ENCODE results near the gene NFATC1.

NFATC1 gene

DNA sequence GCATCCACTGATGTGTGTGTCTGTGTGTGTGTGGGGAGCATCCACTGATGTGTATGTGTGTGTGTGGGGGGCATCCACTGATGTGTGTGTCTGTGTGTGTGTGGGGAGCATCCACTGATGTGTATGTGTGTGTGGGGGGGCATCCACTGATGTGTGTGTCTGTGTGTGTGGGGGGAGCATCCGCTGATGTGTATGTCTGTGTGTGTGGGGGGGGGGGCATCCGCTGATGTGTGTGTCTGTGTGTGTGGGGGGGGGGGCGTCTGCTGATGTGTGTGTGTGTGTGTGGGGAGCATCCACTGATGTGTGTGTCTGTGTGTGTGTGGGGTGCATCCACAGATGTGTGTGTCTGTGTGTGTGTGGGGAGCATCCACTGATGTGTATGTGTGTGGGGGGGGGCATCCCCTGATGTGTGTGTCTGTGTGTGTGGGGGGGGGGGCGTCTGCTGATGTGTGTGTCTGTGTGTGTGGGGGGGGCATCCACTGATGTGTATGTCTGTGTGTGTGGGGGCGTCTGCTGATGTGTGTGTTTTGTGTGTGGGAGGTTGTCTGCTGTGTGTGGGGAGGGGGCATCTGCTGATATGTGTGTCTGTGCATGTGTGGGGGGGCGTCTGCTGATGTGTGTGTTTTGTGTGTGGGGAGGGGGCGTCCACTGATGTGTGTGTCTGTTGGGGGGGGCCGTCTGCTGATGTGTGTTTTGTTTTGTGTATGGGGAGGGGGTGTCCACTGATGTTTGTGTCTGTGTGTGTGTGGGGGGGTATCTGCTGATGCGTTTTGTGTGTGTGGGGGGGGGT, 125.9 kb downstream of the NFATC1 start:
- Mint-ChIP-seq H3K36me3 (ENCODE audit: low read depth) (peaks cover 14% of the 10 kb centered on the region), H3K9me3 (no peaks in the 10 kb centered on the region), H3K27me3 (no peaks in the 10 kb centered on the region), H3K4me1 (ENCODE audit: low read depth) (peaks cover 91% of the 10 kb centered on the region), H3K27ac (peak overlapping the region; percentile 99), H3K4me3 (peak overlapping the region; percentile 83)

DNA sequence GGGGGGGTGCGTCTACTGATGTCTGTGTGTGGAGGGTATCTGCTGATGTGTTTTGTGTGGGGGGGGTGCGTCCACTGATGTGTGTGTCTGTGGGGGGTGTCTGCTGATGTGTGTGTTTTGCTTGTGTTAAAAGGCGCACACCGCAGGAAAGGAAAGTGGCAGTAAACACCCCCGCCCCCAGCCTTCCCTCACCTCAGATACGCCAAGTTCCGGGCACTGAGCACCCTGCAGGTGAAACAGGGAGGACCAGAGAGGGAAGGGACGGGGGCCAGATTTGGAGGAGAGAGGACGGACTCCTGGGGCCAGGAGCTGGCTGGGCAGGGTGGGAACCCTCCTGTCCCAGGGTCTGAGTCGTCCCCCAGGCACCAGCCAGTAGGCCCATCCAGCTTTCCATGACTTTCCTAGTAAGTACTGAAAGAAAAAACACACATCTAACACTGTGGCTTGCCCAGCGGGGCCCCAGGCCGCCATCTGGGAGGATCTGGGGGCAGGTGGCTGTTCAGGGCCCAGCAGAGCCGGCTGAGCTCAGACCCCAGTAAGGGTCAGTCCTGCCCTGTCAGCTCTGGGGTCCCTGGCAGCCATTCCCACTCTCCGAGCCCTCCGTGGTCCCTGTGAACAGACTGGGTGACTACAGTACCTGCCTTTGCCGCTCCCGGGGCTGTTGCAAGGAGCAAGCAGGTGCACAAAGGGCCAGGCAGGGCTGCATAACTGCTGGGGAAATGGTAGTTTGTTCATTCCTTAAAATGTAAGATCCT, 126.9 kb downstream of the NFATC1 start:
- Mint-ChIP-seq H3K27me3 (no peaks in the 10 kb centered on the region), H3K9me3 (no peaks in the 10 kb centered on the region), H3K27ac (peak overlapping the region; percentile 99), H3K4me1 (ENCODE audit: low read depth) (peaks cover 82% of the 10 kb centered on the region), H3K4me3 (peak overlapping the region; percentile 83), H3K36me3 (ENCODE audit: low read depth) (peaks cover 18% of the 10 kb centered on the region)

DNA sequence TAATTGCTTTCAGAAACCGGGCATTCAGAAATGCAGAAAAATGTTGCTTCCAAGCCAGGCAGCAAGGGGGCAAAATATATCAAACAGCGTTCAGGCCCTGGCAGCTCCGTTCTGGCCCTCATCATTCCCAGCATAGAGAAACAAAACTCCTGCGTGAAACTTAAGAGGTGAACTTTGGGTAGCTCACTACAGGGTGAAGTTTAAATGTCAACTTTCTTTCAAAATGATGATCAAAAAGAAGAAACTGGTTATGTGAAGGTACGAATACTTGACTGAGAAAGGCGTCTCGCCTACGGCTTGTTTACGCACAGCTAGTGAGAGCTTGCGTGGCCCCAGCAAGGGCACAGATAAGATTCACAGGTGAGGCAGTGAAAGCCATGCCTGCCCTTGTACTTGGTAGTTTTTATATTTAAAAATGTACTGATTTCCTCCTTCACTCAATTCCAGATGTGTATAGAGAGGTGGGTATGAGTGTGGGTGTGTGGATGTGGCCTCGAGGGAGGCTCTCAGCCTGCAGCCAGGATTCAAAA, 127.5 kb downstream of the NFATC1 start:
- H3K4me1 Mint-ChIP-seq (ENCODE audit: low read depth), result peaks cover 75% of the 10 kb centered on the region
- H3K9me3 Mint-ChIP-seq, result no peaks in the 10 kb centered on the region
- H3K27me3 Mint-ChIP-seq, result no peaks in the 10 kb centered on the region
- H3K27ac Mint-ChIP-seq, result peak overlapping the region; percentile 99
- H3K36me3 Mint-ChIP-seq (ENCODE audit: low read depth), result peaks cover 24% of the 10 kb centered on the region
- H3K4me3 Mint-ChIP-seq, result peak overlapping the region; percentile 83

DNA sequence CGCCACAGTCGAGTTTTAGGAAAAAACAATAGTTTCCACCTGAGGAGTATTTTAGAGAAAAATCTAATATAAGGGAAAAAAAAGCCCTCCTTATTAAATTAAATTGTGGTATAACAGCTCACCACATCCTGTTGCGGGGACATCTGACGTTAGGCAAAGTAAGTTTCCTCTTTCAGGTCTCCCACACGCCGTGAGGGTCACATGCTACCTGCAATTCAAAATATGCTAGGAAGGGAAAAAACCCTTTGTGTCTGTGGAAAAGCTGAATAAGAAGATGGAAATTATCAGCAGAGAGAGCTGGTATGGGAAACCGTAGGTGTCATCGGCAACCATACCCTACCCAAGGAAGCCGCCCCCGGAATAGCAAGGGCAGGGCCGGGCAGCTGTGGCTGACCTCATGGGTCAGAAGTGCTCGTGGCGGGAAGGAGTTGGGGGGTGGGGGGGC, 128.0 kb downstream of the NFATC1 start:
- Mint-ChIP-seq H3K4me3 (peak overlapping the region; percentile 83), H3K4me1 (ENCODE audit: low read depth) (peaks cover 73% of the 10 kb centered on the region), H3K9me3 (no peaks in the 10 kb centered on the region), H3K36me3 (ENCODE audit: low read depth) (peaks cover 27% of the 10 kb centered on the region), H3K27ac (peak overlapping the region; percentile 99), H3K27me3 (no peaks in the 10 kb centered on the region)

DNA sequence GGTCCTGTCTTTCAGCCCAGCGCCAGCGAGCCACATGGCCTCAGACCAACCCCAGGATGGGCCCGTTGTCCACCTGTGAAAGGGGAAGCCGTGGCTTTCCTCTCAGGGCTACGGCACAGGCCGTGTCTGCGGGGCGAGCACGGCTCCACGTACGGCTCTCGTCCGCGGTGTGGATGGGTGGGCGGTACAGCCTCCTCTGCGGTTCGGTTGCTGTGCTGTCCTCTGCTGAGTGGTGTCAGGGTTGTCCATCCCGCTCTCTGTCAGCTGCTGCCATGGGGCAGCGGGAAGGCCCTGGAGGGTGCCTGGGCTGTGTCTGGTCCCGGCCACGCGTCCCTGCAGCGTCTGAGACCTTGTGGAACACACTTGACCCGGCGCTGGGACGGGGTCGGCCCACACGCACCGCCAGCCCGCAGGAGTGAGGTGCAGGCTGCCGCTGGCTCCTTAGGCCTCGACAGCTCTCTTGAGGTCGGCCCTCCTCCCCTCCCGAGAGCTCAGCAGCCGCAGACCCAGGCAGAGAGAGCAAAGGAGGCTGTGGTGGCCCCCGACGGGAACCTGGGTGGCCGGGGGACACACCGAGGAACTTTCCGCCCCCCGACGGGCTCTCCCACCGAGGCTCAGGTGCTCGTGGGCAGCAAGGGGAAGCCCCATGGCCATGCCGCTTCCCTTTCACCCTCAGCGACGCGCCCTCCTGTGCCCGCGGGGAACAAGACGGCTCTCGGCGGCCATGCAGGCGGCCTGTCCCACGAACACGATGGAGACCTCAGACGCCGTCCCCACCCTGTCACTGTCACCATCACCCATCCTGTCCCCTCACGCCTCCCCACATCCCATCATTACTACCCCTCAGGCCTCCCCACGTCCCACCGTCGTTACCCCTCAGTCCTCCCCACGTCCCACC, 128.7 kb downstream of the NFATC1 start:
- Mint-ChIP-seq H3K4me1 (ENCODE audit: low read depth) (peaks cover 70% of the 10 kb centered on the region), H3K27ac (peak overlapping the region; percentile 99), H3K9me3 (no peaks in the 10 kb centered on the region), H3K27me3 (no peaks in the 10 kb centered on the region), H3K36me3 (ENCODE audit: low read depth) (peaks cover 32% of the 10 kb centered on the region), H3K4me3 (peak overlapping the region; percentile 83)

DNA sequence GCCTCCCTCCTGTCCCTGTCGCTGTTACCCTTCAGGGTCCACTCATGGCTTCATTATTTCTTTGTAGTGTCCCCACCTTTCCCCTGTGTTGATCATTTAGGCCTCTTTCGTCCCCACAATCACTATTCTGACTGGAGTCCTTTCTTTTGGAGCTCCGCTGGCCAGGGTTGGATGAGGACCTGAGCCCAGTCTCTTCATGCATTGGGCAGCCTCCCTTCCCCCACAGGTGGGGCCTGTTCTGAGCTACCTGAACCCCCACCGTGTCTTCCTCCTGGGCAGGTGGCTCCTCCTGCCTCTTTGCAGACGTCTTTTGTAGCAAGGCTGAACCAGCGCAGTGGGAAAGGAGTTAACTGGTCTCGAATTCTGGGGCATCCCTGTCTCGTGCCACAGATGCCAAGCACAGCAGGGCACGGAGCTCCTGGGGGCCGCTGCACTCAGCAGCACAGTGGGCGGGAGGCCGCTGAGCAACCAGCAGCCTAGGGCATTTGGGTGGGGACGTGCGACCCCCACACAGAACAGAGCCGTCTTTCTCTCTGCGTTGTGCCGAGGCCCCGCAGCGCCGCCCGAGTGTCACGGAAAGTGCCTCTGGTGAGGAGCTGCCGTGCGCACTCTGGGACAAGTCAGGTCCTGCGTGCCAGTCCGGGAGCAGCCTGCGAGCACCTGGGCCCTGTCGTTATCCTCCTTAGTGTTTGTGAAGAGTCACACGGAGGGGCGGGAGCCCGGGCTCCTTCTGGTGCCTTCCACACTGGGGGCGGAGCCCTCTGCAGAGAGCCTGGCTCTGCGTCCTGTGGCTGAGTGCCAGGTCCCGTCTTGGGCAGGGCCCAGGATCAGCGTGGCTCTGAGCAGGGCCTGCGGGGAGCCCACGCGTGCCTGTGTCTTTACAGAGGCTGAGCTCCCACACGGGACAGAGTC, 130.1 kb downstream of the NFATC1 start:
- no peak overlapping the region for H3K4me3 Mint-ChIP-seq
- H3K36me3 Mint-ChIP-seq (ENCODE audit: low read depth), result peaks cover 27% of the 10 kb centered on the region
- H3K4me1 Mint-ChIP-seq (ENCODE audit: low read depth), result peaks cover 57% of the 10 kb centered on the region
- peak overlapping the region; percentile 93 for H3K27ac Mint-ChIP-seq
- H3K9me3 Mint-ChIP-seq, result no peaks in the 10 kb centered on the region
- no peaks in the 10 kb centered on the region for H3K27me3 Mint-ChIP-seq

DNA sequence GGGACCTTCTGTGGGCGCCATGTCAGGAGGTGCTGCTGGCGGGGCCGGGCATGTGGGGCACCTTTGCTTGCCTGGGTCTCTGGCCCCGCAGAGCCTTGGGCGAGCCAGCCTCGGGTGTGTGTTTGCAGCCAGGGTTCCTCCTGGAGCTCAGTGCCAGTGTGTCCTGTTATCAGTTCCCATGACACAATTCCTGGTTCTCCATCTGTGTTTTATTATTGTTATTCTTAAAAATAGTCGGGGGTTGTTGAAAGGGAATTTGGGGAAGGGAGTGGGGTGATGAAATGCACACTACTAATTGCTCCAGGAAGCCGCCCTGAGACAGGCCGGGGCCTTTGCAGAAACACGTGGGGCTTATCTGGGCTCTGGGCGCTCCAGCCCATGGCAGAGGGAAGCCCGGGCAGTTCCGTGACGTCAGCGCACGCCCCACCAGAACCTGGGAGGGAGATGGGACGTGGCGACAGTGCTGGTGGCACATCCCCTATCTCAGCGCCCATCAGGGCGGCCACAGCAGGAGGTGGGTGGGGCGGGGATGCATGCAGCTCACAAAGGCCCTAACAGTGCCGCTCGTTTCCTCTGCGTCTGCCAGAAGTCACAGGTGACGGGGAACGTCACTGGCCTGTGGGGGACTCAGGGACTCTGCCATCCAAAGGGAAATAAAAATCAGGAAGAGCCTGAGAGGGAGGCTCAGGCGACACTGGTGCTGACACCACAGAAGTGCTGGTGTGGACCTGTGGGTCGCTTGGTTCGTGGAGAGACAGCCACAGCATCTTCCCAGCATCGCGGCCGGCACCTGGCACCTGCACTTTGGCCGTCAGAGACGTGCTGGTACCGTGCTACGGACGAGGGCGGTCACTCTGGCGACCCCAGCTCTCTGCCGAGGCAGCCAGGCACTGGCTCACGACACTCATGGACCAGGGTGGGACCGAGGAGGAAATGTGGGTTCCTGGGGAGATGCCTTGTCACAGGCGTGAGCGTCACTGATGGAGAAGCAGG, 131.0 kb downstream of the NFATC1 start:
- peaks cover 50% of the 10 kb centered on the region for H3K4me1 Mint-ChIP-seq (ENCODE audit: low read depth)
- H3K27ac Mint-ChIP-seq, result peak overlapping the region; percentile 16
- H3K36me3 Mint-ChIP-seq (ENCODE audit: low read depth), result peaks cover 27% of the 10 kb centered on the region
- no peaks in the 10 kb centered on the region for H3K9me3 Mint-ChIP-seq
- no peak overlapping the region for H3K4me3 Mint-ChIP-seq
- H3K27me3 Mint-ChIP-seq, result no peaks in the 10 kb centered on the region

DNA sequence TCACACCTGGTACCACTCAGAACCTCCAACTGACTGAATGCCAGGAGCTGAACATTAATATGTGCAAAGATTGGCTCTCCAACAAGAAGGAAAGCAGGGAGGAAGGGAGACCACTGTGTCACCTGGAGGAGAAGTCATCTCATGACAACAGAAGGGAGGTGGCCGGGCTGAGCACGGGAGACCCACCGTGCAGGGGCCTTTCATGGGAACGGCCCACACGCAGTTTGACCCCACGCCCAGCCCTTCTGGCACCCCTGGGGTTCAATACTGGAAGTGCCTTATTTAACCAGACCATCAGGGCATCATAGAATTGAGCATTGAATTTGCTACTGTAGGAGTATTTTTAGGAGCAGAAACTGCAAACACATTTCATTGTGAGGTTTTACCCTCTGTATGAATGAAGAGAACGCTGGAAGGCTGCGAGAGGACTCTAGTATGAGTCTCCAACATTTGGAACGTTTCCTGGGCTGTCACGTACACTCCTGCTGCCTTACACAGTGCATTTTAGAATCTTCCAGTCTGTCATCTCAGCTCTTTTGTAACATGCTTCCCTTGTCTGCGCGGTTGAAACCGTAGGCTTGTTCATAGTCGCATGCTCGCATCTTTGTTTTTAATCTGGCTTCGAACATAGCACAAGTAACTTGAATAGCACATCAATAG, 132.1 kb downstream of the NFATC1 start:
- no peak overlapping the region for H3K27ac Mint-ChIP-seq
- peaks cover 27% of the 10 kb centered on the region for H3K36me3 Mint-ChIP-seq (ENCODE audit: low read depth)
- H3K4me3 Mint-ChIP-seq, result no peak overlapping the region
- no peaks in the 10 kb centered on the region for H3K9me3 Mint-ChIP-seq
- H3K27me3 Mint-ChIP-seq, result no peaks in the 10 kb centered on the region
- peaks cover 40% of the 10 kb centered on the region for H3K4me1 Mint-ChIP-seq (ENCODE audit: low read depth)

DNA sequence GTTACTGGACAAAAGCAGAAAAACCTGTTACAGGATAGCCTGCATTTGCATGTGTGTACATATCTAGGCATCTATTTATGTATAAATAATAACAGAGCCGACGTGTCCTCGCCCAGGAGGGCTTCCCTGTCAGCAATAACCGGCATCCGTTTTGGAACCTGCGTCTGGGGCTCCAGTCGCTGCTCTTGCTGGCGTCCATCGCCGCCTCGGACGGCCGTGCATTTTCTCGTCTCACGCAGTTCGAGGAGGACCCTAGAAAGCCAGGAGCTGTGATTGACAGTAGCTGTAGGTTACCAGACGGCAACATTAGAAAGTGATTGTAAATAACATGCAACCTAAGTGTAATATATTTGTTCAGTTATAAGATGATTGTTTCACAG, 132.6 kb downstream of the NFATC1 start:
- H3K4me3 Mint-ChIP-seq, result no peak overlapping the region

DNA sequence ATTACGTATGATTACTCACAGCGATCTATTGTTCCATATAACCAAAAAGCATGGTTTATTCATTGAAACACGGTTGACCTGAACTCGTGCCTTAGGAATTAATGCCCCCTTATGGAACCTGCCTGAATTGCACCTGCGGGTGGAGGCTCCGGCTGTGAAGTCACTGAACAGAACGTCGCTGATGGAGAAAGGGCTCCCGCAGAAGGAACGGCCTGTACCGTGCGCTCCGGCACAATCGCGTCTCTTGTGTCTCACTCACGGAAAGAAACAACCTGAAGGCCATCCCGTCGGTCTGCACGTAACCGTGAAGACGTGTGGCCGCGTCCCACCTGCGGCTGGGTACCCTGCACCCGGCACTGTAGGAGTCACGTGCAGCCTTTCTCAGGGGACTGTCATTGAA, 133.1 kb downstream of the NFATC1 start:
- H3K36me3 Mint-ChIP-seq (ENCODE audit: low read depth), result peaks cover 27% of the 10 kb centered on the region
- peaks cover 30% of the 10 kb centered on the region for H3K4me1 Mint-ChIP-seq (ENCODE audit: low read depth)
- no peak overlapping the region for H3K4me3 Mint-ChIP-seq
- no peaks in the 10 kb centered on the region for H3K27me3 Mint-ChIP-seq
- no peak overlapping the region for H3K27ac Mint-ChIP-seq
- H3K9me3 Mint-ChIP-seq, result no peaks in the 10 kb centered on the region

More for the DNA sequence above, 132.6 kb downstream of the NFATC1 start:
- Mint-ChIP-seq H3K9me3 (no peaks in the 10 kb centered on the region), H3K36me3 (ENCODE audit: low read depth) (peaks cover 27% of the 10 kb centered on the region), H3K27me3 (no peaks in the 10 kb centered on the region), H3K27ac (no peak overlapping the region), H3K4me1 (ENCODE audit: low read depth) (peaks cover 35% of the 10 kb centered on the region)

DNA sequence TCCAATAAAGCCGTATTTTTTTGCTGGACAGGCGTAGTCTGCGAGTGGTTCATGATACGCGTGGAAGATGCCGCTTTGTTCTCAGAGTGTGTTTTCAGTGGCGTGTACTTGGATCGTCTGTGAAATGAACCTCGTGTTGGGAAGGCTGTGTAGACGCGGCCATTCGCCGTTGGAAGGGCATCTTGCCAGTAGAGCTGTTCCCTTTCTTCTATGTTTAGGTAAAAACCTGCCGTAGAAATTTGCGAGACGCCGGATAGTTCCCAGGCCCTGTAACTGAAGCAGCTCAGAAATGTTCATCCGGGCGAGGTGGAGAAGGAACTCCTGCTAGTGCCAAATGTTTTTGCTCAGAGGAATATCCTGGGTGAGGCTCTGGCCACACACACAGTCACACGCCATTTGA, 133.6 kb downstream of the NFATC1 start:
- peaks cover 27% of the 10 kb centered on the region for H3K36me3 Mint-ChIP-seq (ENCODE audit: low read depth)
- no peaks in the 10 kb centered on the region for H3K9me3 Mint-ChIP-seq
- H3K27ac Mint-ChIP-seq, result no peak overlapping the region
- peaks cover 25% of the 10 kb centered on the region for H3K4me1 Mint-ChIP-seq (ENCODE audit: low read depth)
- H3K4me3 Mint-ChIP-seq, result no peak overlapping the region
- H3K27me3 Mint-ChIP-seq, result no peaks in the 10 kb centered on the region

DNA sequence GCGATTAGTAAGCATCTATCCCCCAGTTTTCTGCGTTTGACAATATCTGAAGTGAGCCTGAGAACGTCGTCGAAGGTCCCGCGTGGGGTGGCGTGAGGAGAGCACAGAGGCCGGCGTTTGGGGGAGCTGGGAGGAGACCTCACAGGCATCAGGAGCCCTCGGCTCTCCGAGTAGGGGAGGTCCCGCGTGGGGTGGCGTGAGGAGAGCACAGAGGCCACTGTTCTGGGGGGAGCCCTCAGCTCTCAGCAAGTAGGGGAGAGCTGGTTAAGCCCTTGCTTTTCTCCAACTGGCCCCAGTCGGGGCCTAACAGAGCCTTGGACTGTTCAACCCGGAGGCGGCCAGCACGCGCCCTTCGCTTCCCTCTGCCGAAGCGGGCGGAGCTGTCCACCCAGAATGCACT, 134.3 kb downstream of the NFATC1 start:
- peaks cover 19% of the 10 kb centered on the region for H3K4me1 Mint-ChIP-seq (ENCODE audit: low read depth)
- H3K4me3 Mint-ChIP-seq, result no peak overlapping the region
- H3K36me3 Mint-ChIP-seq (ENCODE audit: low read depth), result peaks cover 27% of the 10 kb centered on the region
- no peaks in the 10 kb centered on the region for H3K9me3 Mint-ChIP-seq
- H3K27ac Mint-ChIP-seq, result no peak overlapping the region
- H3K27me3 Mint-ChIP-seq, result no peaks in the 10 kb centered on the region
